ENCODE data around the gene YIPF3. TPM values are rescaled to one million over a fixed set of nuclear protein-coding genes. Genes with fewer than 3 reads are reported as not detected.
"Not testable (repeated sequence)": the region's sequence is repeated elsewhere in the genome, so short reads cannot be mapped to it uniquely, and the experiment has no call there.

YIPF3 gene
- total RNA-seq, 1 donor from 2014 or later: 83.2 TPM

DNA sequence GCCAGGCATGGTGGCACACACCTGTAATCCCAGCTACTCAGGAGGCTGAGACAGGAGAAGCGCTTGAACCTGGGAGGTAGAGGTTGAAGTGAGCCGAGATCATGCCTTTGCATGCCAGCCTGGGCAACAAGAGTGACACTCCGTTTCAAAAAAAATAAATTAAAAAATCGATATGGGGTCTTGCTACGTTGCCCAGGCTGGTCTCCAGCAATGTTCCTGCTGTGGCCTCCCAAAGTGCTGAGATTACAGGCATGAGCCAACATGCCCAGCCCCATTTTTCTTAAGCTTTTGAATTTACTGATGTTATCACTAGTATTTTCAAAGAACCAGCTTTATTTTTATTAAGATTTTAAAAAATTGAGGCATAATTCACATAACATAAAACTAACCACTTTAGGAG, 23.8 kb upstream of the YIPF3 start:
- FAIRE-seq (no peak), DNase-seq (ENCODE audit: low read depth) (no peak)
- no peaks in the 10 kb centered on the region for H3K27me3 ChIP-seq (ENCODE audit: control insufficient read depth, insufficient read depth, low read length)
- TF ChIP-seq, protein P1, sequence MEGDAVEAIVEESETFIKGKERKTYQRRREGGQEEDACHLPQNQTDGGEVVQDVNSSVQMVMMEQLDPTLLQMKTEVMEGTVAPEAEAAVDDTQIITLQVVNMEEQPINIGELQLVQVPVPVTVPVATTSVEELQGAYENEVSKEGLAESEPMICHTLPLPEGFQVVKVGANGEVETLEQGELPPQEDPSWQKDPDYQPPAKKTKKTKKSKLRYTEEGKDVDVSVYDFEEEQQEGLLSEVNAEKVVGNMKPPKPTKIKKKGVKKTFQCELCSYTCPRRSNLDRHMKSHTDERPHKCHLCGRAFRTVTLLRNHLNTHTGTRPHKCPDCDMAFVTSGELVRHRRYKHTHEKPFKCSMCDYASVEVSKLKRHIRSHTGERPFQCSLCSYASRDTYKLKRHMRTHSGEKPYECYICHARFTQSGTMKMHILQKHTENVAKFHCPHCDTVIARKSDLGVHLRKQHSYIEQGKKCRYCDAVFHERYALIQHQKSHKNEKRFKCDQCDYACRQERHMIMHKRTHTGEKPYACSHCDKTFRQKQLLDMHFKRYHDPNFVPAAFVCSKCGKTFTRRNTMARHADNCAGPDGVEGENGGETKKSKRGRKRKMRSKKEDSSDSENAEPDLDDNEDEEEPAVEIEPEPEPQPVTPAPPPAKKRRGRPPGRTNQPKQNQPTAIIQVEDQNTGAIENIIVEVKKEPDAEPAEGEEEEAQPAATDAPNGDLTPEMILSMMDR (IDR thresholded peaks at IDR 0.05; ENCODE audit: insufficient read depth, low read length, severe bottlenecking): no peak
- H3K36me3 ChIP-seq (ENCODE audit: control insufficient read depth, insufficient read depth, low read length): peaks cover 9% of the 10 kb centered on the region
- H3K4me3 ChIP-seq (ENCODE audit: low read depth, low read length): no peak overlapping the region

DNA sequence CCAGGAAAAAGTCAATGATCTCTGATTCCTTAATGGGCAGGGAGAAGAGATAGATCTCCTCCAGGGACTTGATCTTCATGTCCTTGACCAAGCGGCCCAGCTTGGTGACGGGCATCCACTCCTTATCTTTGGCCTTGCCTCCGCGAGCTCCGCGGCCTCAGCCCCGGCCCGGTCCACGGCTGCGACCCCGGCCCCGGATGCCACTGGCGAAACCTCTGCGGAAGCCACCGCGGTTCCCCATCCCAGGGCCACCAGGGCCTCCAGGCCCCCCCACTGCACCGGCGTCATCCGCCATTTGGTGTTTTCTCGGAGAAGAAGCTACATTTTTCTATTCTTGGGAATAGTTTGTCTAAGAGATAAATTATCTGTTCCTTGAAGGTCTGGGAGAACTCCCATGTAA, 22.7 kb upstream of the YIPF3 start:
- H3K27me3 ChIP-seq (ENCODE audit: control insufficient read depth, insufficient read depth, low read length); FAIRE-seq; H3K36me3 ChIP-seq (ENCODE audit: control insufficient read depth, insufficient read depth, low read length); H3K4me3 ChIP-seq (ENCODE audit: low read depth, low read length); DNase-seq (ENCODE audit: low read depth): not testable (repeated sequence)

DNA sequence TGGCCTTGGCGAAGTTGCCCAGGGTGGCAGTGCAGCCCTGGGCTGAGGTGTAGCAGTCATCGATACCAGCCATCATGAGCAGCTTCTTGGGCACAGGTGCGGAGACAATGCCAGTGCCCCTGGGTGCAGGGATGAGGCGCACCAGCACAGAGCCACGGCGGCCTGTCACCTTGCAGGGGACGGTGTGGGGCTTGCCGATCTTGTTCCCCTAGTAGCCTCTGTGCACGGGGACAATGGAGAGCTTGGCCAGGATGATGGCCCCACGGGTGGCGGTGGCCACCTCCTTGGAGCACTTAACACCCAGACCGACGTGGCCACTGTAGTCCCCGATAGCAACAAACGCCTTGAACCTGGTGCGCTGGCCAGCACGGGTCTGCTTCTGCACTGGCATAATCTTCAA, 22.3 kb upstream of the YIPF3 start:
- H3K27me3 ChIP-seq (ENCODE audit: control insufficient read depth, insufficient read depth, low read length); H3K4me3 ChIP-seq (ENCODE audit: low read depth, low read length); FAIRE-seq; H3K36me3 ChIP-seq (ENCODE audit: control insufficient read depth, insufficient read depth, low read length); DNase-seq (ENCODE audit: low read depth): not testable (repeated sequence)

DNA sequence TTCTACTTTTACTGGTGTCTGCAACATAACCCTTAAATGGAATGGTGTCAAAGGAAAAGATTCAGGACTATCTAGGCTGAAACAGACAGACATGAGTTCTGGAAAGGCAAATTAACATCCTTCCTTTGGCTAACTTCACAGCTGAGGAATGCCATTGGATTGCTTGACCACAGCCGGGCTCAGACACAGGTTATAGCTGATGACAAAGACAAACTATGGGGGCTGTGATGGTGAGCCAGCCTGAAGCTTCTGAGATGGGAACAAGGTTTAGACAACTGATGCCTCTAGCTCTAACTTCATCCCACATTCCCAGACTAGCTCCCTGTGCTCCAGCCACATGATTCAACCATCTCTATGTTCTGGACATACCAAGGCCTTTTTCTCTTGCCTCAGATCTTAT, 15.5 kb upstream of the YIPF3 start:
- DNase-seq (ENCODE audit: low read depth): no peak
- Histone ChIP-seq H3K4me3 (ENCODE audit: low read depth, low read length) (no peak overlapping the region), H3K36me3 (ENCODE audit: control insufficient read depth, insufficient read depth, low read length) (peaks cover 22% of the 10 kb centered on the region), H3K27me3 (ENCODE audit: control insufficient read depth, insufficient read depth, low read length) (no peaks in the 10 kb centered on the region)
- TF ChIP-seq, protein P1 (IDR thresholded peaks at IDR 0.05; ENCODE audit: insufficient read depth, low read length, severe bottlenecking): no peak
- no peak for FAIRE-seq

- FAIRE-seq (no peak), DNase-seq (ENCODE audit: low read depth) (peak; percentile 15)
- TF ChIP-seq, protein P1 (IDR thresholded peaks at IDR 0.05; ENCODE audit: insufficient read depth, low read length, severe bottlenecking): no peak
- Histone ChIP-seq H3K36me3 (ENCODE audit: control insufficient read depth, insufficient read depth, low read length) (peaks cover 39% of the 10 kb centered on the region), H3K27me3 (ENCODE audit: control insufficient read depth, insufficient read depth, low read length) (no peaks in the 10 kb centered on the region), H3K4me3 (ENCODE audit: low read depth, low read length) (no peak overlapping the region)
Observed at GRCh38 chr6:43524483-43524961, 7.8 kb upstream of the YIPF3 start.

DNA sequence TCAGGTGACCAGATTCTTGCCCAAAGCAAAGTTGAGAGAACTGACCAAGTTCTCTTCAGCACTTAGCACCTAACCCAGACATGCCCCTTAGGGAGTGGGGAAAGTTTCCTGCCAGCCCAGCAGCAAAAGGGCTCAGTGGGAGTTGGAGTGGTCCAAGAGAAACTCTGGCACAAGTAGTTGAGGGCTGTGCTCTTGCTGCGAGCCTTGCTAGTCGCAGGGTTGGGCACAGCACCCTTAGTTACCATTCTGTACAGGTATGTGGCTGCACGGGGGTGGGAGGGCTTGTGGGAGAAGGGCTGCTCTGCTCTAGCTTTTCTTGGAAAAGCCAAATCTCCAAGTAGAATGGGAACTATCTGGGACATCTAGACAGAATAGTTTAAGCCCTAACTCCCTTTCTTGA, 6.6 kb upstream of the YIPF3 start:
- Histone ChIP-seq H3K27me3 (ENCODE audit: control insufficient read depth, insufficient read depth, low read length) (no peaks in the 10 kb centered on the region), H3K36me3 (ENCODE audit: control insufficient read depth, insufficient read depth, low read length) (peaks cover 40% of the 10 kb centered on the region), H3K4me3 (ENCODE audit: low read depth, low read length) (no peak overlapping the region)
- FAIRE-seq (no peak), DNase-seq (ENCODE audit: low read depth) (no peak)
- TF ChIP-seq, protein P1 (IDR thresholded peaks at IDR 0.05; ENCODE audit: insufficient read depth, low read length, severe bottlenecking): no peak

DNA sequence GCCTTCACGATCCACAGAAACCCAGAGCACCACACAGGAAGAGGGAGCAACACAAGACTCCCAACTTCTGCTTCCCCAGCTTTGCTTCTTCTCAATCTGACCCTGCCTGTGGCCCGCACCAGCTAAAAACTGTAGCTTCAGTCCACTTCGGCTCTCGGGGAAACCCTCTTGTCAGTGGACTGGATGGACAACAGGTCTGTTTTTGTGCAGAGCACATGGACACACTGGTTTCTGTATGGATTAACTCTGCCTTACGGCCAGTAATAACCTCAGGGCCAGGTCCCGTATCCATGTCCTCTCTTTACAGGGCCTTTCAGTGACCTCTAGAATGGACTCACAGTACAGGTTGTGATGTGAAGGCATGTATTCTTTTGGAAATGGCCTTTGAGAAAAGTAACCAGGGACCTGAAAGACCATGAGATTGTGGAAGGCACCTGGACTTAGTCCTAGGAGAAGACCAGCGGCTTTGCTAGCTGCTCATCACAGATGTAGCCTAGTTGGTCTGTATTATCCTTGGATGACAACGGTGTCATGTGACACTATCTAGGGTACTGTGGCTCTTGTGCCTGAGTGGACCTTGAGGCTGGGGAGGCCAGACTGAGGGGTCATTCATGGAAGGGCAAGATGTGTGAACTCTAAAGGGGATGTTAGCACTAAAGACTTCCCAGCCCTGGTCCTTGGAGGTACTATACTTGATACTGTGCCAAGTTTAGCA, 6.0 kb upstream of the YIPF3 start:
- Histone ChIP-seq H3K27me3 (ENCODE audit: control insufficient read depth, insufficient read depth, low read length) (no peaks in the 10 kb centered on the region), H3K4me3 (ENCODE audit: low read depth, low read length) (no peak overlapping the region), H3K36me3 (ENCODE audit: control insufficient read depth, insufficient read depth, low read length) (peaks cover 38% of the 10 kb centered on the region)
- no peak for FAIRE-seq
- TF ChIP-seq, protein P1 (IDR thresholded peaks at IDR 0.05; ENCODE audit: insufficient read depth, low read length, severe bottlenecking): no peak
- DNase-seq (ENCODE audit: low read depth): no peak

Measured in bronchial epithelial cell (primary cell).